Immature natural killer cell (primary cell): Measurements from ENCODE around the gene PRPF40B. TPM values are rescaled to one million over a fixed set of nuclear protein-coding genes. Genes with fewer than 3 reads are reported as not detected.
A peak's percentile ranks its signal among the peaks of the same experiment; 100 is the strongest.

Experiments
- DNase-seq, 3 donors: peaks; one replicate each; pipeline ENCODE4 v3.0.0; 2022; ENCODE audit warnings: mixed read lengths in 1 of 3
- H3K27ac Mint-ChIP-seq, 6 donors: one replicate each; pipeline ENCODE4 v1.8.0; 2020; ENCODE audit warnings: mixed read lengths in 6 of 6, mild to moderate bottlenecking in 5 of 6, inconsistent platforms in 4 of 6, moderate library complexity in 3 of 6
- H3K27me3 Mint-ChIP-seq, 3 donors: one replicate each; pipeline ENCODE4 v1.8.0; 2020 to 2021; ENCODE audit warnings: low read depth in 3 of 3, mild to moderate bottlenecking in 3 of 3, mixed read lengths in 3 of 3, moderate library complexity in 3 of 3, inconsistent platforms in 1 of 3
- H3K36me3 Mint-ChIP-seq, 3 donors: one replicate each; pipeline ENCODE4 v1.8.0; 2020; ENCODE audit warnings: mixed read lengths in 3 of 3, inconsistent platforms in 2 of 3, mild to moderate bottlenecking in 2 of 3
- H3K4me1 Mint-ChIP-seq, 2 donors: one replicate each; pipeline ENCODE4 v1.8.0; 2020; ENCODE audit warnings: inconsistent platforms in 2 of 2, mild to moderate bottlenecking in 2 of 2, mixed read lengths in 2 of 2, moderate library complexity in 1 of 2
- H3K4me3 Mint-ChIP-seq, 5 donors: one replicate each; pipeline ENCODE4 v1.8.0; 2020; ENCODE audit warnings: mild to moderate bottlenecking in 5 of 5, mixed read lengths in 5 of 5, inconsistent platforms in 3 of 5, moderate library complexity in 3 of 5
- H3K9me3 Mint-ChIP-seq, 6 donors: one replicate each; pipeline ENCODE4 v1.8.0; 2020; ENCODE audit warnings: mild to moderate bottlenecking in 6 of 6, mixed read lengths in 6 of 6, inconsistent platforms in 4 of 6, moderate library complexity in 3 of 6
- polyA plus RNA-seq, 3 donors: library from polyadenylated mRNA; unstranded; fragments of 300-500 nt; fragmentation: Illumina TruSeq; gene quantifications; one replicate each; pipeline ENCODE4 v1.2.3, GENCODE V29; 2021

PRPF40B gene
- polyA plus RNA-seq, 3 donors from 2014 or later = 2.4 to 3.2 (median 2.8) TPM

- peak overlapping the region in 2 of 5 donors; percentile 28 to 35 for H3K4me3 Mint-ChIP-seq
- no peak for DNase-seq
- H3K36me3 Mint-ChIP-seq = no peaks in the 10 kb centered on the region
- H3K4me1 Mint-ChIP-seq = peaks cover 66 to 74% of the 10 kb centered on the region in 2 donors
- no peaks in the 10 kb centered on the region for H3K9me3 Mint-ChIP-seq
- H3K27ac Mint-ChIP-seq = peak overlapping the region; percentile 89 to 98 (median 93)
- H3K27me3 Mint-ChIP-seq = peaks cover 0 to 6% (median 2%) of the 10 kb centered on the region in 3 donors
These were observed 51.8 kb downstream of the PRPF40B start for GRCh38 chr12:49675137-49675536.

GRCh38 chr12:49678711-49679110 is 55.4 kb downstream of the PRPF40B start:
- H3K9me3 Mint-ChIP-seq = no peaks in the 10 kb centered on the region
- no peak for DNase-seq
- no peaks in the 10 kb centered on the region for H3K36me3 Mint-ChIP-seq
- no peaks in the 10 kb centered on the region for H3K27me3 Mint-ChIP-seq
- no peak overlapping the region for H3K4me3 Mint-ChIP-seq
- H3K4me1 Mint-ChIP-seq = peaks cover 57 to 63% of the 10 kb centered on the region in 2 donors
- H3K27ac Mint-ChIP-seq = peak overlapping the region in 1 of 6 donors; percentile 35

GRCh38 chr12:49680075-49680474 is 56.7 kb downstream of the PRPF40B start:
- Mint-ChIP-seq H3K4me1 (peaks cover 57 to 63% of the 10 kb centered on the region in 2 donors), H3K9me3 (no peaks in the 10 kb centered on the region), H3K36me3 (no peaks in the 10 kb centered on the region), H3K4me3 (no peak overlapping the region), H3K27ac (peak overlapping the region in 1 of 6 donors; percentile 10), H3K27me3 (no peaks in the 10 kb centered on the region)
- DNase-seq = no peak

GRCh38 chr12:49683599-49684309 is 60.4 kb downstream of the PRPF40B start:
- Mint-ChIP-seq H3K9me3 (no peaks in the 10 kb centered on the region), H3K27me3 (no peaks in the 10 kb centered on the region), H3K36me3 (no peaks in the 10 kb centered on the region), H3K27ac (peak overlapping the region; percentile 85 to 91 (median 88)), H3K4me3 (peak overlapping the region; percentile 55 to 72 (median 63)), H3K4me1 (peaks cover 53 to 59% of the 10 kb centered on the region in 2 donors)
- peak; percentile 47 to 52 (median 47) for DNase-seq

GRCh38 chr12:49684310-49684854 is 61.0 kb downstream of the PRPF40B start:
- H3K4me3 Mint-ChIP-seq = peak overlapping the region; percentile 55 to 72 (median 63)
- no peak for DNase-seq
- no peaks in the 10 kb centered on the region for H3K27me3 Mint-ChIP-seq
- peak overlapping the region; percentile 85 to 91 (median 88) for H3K27ac Mint-ChIP-seq
- H3K4me1 Mint-ChIP-seq = peaks cover 57 to 65% of the 10 kb centered on the region in 2 donors
- H3K9me3 Mint-ChIP-seq = no peaks in the 10 kb centered on the region
- H3K36me3 Mint-ChIP-seq = no peaks in the 10 kb centered on the region

GRCh38 chr12:49687941-49688340 is 64.6 kb downstream of the PRPF40B start:
- Mint-ChIP-seq H3K4me3 (no peak overlapping the region), H3K27ac (peak overlapping the region in 4 of 6 donors; percentile 10 to 67 (median 32)), H3K4me1 (peaks cover 57 to 78% of the 10 kb centered on the region in 2 donors)

GRCh38 chr12:49689237-49689636 is 65.9 kb downstream of the PRPF40B start:
- H3K27ac Mint-ChIP-seq = peak overlapping the region in 1 of 6 donors; percentile 13
- H3K36me3 Mint-ChIP-seq = peaks cover 0 to 3% (median 0%) of the 10 kb centered on the region in 3 donors
- peaks cover 44 to 69% of the 10 kb centered on the region in 2 donors for H3K4me1 Mint-ChIP-seq
- DNase-seq = no peak
- H3K9me3 Mint-ChIP-seq = no peaks in the 10 kb centered on the region
- no peaks in the 10 kb centered on the region for H3K27me3 Mint-ChIP-seq
- no peak overlapping the region for H3K4me3 Mint-ChIP-seq

More at GRCh38 chr12:49687941-49688340, 64.6 kb downstream of the PRPF40B start:
- Mint-ChIP-seq H3K9me3 (no peaks in the 10 kb centered on the region), H3K27me3 (no peaks in the 10 kb centered on the region), H3K36me3 (peaks cover 0 to under 1% (median 0%) of the 10 kb centered on the region in 3 donors)
- DNase-seq = no peak

- Mint-ChIP-seq H3K27ac (peak overlapping the region in 5 of 6 donors; percentile 2 to 71 (median 13)), H3K4me1 (peaks cover 38 to 64% of the 10 kb centered on the region in 2 donors), H3K4me3 (no peak overlapping the region)
These were observed 66.4 kb downstream of the PRPF40B start for GRCh38 chr12:49689785-49690184.

GRCh38 chr12:49692851-49693250 is 69.5 kb downstream of the PRPF40B start:
- Mint-ChIP-seq H3K27ac (peak overlapping the region in 1 of 6 donors; percentile 38), H3K27me3 (no peaks in the 10 kb centered on the region), H3K4me1 (peaks cover 44 to 71% of the 10 kb centered on the region in 2 donors), H3K36me3 (peaks cover 0 to 3% (median 0%) of the 10 kb centered on the region in 3 donors), H3K9me3 (no peaks in the 10 kb centered on the region), H3K4me3 (no peak overlapping the region)
- no peak for DNase-seq

More at GRCh38 chr12:49689785-49690184, 66.4 kb downstream of the PRPF40B start:
- no peaks in the 10 kb centered on the region for H3K27me3 Mint-ChIP-seq
- H3K36me3 Mint-ChIP-seq = peaks cover 0 to 3% (median 0%) of the 10 kb centered on the region in 3 donors
- no peaks in the 10 kb centered on the region for H3K9me3 Mint-ChIP-seq
- no peak for DNase-seq

GRCh38 chr12:49693931-49694444 is 70.6 kb downstream of the PRPF40B start:
- no peak overlapping the region for H3K27ac Mint-ChIP-seq
- H3K27me3 Mint-ChIP-seq = peaks cover 0 to 2% (median 0%) of the 10 kb centered on the region in 3 donors
- H3K4me3 Mint-ChIP-seq = no peak overlapping the region
- no peaks in the 10 kb centered on the region for H3K9me3 Mint-ChIP-seq
- peaks cover 49 to 73% of the 10 kb centered on the region in 2 donors for H3K4me1 Mint-ChIP-seq
- peaks cover 0 to 3% (median 0%) of the 10 kb centered on the region in 3 donors for H3K36me3 Mint-ChIP-seq
- no peak for DNase-seq

Other genes with a start within 250 kb of the PRPF40B start
- 1 to 10 TPM in 1 of 3 donors, under 1 TPM in 1, not detected in 1; 0.96 to 1.1 TPM for gene KCNH3, start 84.5 kb upstream of the PRPF40B start, polyA plus RNA-seq
- 100 to 1,000 TPM in 1 of 3 donors, 10 to 100 TPM in 2; 76.3 to 101 (median 88.2) TPM for gene MCRS1, start 55.4 kb upstream of the PRPF40B start, polyA plus RNA-seq
- gene FAM186B, start 17.9 kb upstream of the PRPF40B start, polyA plus RNA-seq = not detected
- 10 to 100 TPM; 11.0 to 22.7 (median 12.6) TPM for gene FMNL3, start 83.8 kb downstream of the PRPF40B start, polyA plus RNA-seq
- 1,000 to 10,000 TPM in 2 of 3 donors, 100 to 1,000 TPM in 1; 982 to 1,961 (median 1,202) TPM for gene TMBIM6, start 118.0 kb downstream of the PRPF40B start, polyA plus RNA-seq
- 1 to 10 TPM in 2 of 3 donors, not detected in 1; 1.0 to 5.6 TPM for gene NCKAP5L, start 204.9 kb downstream of the PRPF40B start, polyA plus RNA-seq
- gene BCDIN3D, start 219.5 kb downstream of the PRPF40B start, polyA plus RNA-seq = 1 to 10 TPM; 3.0 to 5.1 (median 4.5) TPM